Measurements from ENCODE around the gene PNMA8A.

DNA sequence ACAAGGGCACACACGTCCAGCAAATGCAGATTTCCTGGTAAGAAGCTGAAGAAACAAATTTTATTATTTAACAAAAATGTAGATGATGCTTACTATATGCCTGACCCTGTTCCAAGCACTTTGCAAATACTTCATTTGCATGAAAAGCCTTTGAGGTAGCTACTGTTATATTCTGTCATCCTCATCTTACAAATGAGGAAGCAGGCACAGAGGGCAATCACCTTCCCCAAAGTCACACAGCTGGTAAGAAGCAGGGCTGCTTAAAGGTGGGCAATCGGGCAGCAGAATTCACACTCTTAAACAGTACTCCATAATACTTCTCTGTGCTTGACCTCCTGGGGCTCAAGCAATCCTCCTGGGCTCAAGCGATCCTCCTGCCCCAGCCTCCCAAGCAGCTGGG lies 24.4 kb downstream of the PNMA8A start:
- TF ChIP-seq, protein P1, sequence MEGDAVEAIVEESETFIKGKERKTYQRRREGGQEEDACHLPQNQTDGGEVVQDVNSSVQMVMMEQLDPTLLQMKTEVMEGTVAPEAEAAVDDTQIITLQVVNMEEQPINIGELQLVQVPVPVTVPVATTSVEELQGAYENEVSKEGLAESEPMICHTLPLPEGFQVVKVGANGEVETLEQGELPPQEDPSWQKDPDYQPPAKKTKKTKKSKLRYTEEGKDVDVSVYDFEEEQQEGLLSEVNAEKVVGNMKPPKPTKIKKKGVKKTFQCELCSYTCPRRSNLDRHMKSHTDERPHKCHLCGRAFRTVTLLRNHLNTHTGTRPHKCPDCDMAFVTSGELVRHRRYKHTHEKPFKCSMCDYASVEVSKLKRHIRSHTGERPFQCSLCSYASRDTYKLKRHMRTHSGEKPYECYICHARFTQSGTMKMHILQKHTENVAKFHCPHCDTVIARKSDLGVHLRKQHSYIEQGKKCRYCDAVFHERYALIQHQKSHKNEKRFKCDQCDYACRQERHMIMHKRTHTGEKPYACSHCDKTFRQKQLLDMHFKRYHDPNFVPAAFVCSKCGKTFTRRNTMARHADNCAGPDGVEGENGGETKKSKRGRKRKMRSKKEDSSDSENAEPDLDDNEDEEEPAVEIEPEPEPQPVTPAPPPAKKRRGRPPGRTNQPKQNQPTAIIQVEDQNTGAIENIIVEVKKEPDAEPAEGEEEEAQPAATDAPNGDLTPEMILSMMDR (IDR thresholded peaks at IDR 0.05): no peak
- TF ChIP-seq POLR2A (IDR thresholded peaks at IDR 0.05): no peak
